ENCODE data around the gene INPP5B.
"Not testable (repeated sequence)": the region's sequence is repeated elsewhere in the genome, so short reads cannot be mapped to it uniquely, and the experiment has no call there.

Gene INPP5B

GRCh38 chr1:37946703-37947360 lies at the start of gene INPP5B:
INPP5B (minus strand) TSS chr1:37947053; CDS start chr1:37946308, 745 bp downstream.
- peak; percentile 73 for DNase-seq

DNA sequence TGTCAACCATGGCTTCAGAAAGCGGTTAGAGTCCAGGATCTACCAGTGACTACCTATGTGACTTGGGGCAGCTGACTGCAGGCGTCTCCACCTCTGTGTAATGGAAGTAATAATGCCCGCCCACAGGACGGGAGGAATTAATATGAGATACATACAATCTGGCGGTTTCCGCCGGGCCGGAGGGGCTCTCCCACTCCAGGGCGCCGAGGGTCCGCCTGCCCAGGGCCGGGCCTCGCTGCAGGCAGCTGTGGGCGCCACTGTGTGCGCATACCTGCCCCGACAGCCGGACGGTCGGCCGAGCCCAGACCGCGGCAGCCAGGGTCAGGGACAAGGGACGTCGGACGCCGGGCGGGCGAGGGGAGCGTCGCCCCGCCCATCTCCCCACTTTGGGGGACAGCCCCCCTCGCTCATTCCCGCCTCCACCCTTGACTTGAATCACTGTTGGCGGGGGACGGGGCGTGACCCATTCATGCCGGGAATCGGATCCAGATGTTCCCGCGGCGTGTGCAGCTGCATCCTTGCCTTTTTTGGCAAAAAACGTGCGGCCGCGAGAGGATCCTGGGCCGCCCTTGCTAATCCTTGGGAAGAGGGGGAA lies 49.0 kb upstream of the INPP5B start:
- peak; percentile 38 for DNase-seq

DNA sequence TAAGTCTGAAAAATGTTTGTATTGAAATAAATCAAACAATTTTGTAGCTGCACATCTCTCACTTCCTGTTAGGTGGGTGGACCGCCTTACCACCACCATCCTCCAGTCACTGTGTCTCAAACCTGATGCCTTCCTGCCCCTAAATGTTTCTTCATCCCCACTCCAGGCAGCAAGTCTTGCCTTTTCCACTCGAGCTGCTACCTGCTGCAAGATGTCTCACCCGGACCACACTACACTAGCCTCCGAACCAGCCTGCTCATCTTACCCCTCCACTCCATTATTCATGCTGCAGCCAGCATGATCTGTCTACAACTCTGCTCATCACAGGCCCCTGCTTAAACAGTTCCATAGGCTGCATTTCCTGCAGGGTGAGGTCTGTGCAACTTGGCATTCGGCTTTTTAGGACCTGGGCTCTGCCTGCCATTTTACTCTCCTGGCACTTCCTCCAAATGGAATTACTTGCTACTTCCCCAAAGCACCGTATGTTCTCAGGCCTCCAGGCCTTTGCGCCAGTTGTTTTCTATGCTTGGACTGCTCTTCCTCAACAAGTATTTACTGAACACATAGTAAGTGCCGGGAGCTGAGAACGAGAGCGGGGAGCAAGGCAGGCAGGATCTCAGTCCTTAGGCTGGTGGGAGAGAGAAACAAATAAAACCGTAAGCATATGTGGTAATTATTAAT lies 48.2 kb upstream of the INPP5B start:
- DNase-seq: no peak

DNA sequence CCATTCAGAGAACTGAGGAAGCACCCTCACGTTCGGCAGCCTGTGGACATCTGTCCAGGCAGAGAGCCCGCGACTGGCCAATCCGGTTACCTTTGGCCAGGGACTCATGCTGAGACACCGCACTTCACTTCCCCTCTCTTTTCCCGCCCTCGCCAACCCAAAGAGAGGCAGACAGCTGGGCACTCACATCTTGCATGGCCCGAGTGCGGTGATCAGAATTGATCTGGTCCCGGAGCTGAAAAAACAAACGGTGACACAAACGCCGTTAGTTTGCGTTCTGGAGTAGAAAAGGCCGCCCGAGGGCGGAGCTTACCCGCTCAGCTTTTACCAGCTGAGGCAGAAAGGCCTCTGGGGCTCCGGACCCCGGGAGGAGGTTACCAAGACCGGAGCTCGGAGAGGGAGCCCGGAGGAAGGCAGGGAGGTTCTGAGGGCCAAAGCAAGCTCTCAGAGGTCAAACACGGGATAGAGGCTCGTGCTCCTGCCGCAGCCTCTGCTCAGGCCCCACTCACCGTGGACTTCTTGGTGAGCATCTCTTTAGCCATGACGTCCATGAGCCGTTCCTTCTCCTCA lies 42.6 kb upstream of the INPP5B start:
- peak; percentile 45 for DNase-seq

- DNase-seq: no peak
Measured at GRCh38 chr1:37987679-37988078, 40.8 kb upstream of the INPP5B start.

DNA sequence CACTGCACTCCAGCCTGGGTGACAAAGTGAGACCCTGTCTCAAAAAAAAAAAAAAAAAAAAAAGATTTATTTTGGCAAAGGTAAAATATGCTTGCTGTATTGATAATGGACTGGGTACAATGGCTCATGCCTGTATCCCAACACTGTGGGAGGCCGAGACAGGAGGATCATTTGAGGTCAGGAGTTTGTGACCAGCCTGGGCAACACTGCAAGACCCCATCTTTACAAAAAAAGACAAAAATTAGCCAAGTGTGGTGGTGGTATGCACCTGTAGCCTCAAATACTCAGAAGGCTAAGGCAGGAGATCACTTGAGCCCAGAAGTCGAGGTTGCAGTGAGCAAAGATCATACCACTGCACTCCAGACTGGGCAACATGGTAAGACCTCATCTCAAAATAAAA lies 36.7 kb upstream of the INPP5B start:
- DNase-seq: no peak

GRCh38 chr1:37978541-37978940 lies 31.7 kb upstream of the INPP5B start:
- DNase-seq: no peak

DNA sequence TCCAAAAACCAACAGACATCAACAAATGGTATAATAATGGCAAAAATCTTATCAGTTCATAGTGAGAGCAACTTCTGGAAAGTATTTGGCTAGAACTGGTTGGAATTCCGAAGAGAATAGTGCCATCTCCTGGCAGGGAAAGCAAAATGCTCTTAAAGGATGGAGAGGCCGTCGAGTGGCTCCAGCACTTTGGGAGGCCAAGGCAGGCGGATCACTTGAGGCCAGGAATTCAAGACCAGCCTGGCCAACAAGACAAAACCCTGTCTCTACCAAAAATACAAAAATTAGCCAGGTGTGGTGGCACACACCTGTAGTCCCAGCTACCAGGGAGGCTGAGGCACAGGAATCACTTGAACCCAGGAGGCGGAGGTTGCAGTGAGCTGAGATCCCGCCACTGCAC lies 28.2 kb upstream of the INPP5B start:
- peak; percentile 30 for DNase-seq

DNA sequence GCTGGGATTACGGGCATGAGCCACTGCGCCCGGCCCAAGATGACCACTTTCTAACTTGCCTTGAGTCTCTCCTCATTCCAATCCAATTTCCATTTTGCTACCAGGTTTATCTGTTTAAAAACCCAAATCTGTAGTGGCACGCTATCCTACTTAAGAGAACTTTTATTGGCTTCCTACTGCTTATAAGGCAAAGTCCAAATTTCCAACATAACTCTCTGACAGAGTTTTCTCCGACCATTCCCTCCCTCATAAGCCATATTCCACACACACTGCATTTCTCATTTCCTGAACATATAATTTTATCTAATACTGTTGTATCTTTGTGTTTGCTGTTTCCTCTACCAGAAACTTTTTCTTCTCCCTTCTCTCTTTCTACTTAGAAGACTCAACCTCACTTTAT lies 27.7 kb upstream of the INPP5B start:
- DNase-seq: no peak

GRCh38 chr1:37973684-37974083 lies 26.8 kb upstream of the INPP5B start:
- not testable (repeated sequence) for DNase-seq

DNA sequence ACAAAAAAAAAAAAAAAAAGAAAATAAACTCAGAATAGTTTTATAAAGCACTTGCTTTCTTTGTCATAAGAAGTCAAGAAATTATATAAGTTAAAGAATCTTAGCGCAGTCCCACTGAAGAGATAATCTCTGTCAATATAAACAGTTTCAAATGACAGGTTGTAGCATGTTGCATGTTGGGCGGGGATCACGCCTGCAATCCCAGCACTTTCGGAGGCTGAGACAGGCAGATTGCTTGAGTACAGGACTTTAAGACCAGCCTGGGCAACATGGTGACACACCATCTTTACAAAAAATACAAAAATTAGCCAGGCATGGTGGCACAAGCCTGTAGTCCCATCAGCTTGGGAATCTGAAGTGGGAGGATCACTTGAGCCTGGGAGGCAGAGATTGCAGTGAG lies 18.4 kb upstream of the INPP5B start:
- no peak for DNase-seq

DNA sequence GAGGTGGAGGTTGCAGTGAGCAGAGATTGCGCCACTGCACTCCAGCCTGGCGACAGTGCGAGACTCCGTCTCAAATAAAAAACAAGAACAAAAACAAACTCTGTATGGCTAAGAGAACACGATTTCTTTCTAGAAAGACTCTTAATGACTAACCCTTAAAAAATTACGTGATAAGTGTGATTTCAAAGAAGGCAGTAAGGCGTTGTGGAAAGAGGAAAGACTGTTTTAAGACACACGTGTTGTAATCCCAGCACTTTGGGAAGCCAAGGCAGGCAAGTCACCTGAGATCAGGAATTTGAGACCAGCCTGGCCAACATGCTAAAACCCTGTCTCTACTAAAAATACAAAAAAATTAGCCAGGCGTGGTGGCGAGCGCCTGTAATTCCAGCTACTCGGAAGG lies 17.3 kb upstream of the INPP5B start:
- not testable (repeated sequence) for DNase-seq

- no peak for DNase-seq
Measured at GRCh38 chr1:37958690-37959089, 11.8 kb upstream of the INPP5B start.

- DNase-seq: no peak
Measured at GRCh38 chr1:37955685-37956084, 8.8 kb upstream of the INPP5B start.

- DNase-seq: no peak
Measured at GRCh38 chr1:37954316-37954971, 7.6 kb upstream of the INPP5B start.

DNA sequence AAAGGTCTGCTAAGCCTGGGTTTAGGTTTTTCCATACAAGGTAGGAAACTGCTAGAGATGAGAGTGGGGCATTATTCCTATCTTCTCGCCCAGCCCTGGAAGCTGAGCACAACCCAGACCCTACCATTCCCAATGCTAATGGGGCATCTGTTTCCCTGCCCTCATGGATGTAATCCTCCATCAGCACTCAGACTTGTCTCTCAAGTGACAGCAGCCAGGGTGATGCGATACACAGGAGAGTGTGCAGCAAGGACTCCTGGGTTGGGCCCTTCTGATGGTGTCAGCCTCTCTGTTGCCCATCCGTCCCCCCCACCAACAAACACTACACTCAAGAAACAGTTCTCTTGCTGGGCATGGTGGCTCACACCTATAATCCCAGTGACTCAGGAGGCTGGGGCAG lies 5.9 kb upstream of the INPP5B start:
- DNase-seq: no peak

DNA sequence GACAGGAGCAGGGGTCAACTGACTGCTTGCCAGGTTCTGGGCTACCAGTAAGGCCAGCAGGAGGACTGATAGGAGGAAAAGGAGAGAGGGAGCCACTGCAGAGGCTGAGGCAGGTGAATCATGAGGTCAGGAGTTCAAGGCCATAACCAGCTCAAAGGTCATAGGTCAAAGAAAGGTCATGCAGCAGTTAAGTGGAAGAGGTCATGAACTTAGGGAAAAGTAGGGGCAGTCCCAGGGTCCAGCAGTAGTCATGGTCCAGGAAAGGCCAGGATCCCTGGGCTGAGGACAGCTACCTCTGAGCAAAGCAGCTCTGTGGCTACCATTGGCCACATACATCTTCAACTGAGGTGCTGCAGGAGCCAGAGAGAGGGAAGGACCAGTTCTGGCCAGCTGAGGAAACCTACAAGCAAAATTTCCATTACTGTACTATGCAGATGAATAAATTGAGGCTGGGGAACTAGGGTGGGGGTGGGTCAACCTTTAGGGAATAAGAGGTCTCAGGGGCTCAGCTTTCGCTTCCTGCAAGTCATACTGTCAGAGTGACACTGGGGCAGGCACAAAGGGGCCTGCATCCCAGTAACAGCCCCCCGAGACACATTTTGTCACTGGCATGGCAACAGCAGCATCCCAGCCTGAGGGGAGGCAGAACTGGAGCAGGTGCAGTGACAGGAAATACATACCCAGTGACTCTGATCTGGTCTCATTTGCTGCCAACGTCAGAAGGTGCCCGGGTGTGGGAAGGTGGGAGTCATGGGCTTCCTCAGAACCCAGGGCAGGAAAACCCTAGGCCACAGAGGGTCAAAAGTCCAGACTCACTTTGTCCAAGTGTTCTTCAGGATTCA lies 5.2 kb upstream of the INPP5B start:
- DNase-seq: no peak

DNA sequence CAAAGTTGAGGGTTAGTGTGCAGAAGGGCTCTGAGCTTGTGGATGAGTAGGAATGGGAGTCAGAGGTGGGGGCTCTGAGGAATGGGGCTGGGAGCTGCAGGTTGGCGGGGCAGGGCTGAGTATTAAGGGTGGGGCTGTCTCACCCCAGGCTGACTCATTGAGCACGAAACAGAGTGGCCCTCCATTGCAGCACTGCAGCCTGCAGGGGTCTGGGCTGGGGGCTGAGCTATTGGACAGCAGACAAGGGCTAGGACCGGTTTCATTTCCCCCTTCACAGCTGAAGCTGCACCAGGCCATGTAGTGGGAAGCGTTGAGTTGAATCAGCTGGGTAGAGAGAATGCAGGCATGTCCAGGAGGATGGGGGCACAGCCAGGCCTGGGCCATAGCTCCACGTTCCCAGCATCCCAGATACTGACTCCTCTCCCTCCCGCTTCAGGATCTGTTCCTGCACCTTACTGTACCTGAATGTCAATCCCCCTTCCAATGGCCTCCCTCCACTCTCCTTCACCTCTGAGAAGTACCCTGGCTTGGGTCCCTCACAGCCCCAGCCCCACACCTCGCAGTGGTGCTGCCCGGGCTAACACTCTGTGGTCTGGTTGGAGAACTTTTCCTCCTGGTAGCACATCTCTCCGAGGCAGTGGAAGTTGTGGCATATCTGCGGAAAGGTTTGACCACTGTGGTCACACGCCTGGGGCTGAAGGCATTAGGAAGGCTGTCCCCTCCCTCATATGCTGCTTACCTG lies 4.4 kb upstream of the INPP5B start:
- no peak for DNase-seq

DNA sequence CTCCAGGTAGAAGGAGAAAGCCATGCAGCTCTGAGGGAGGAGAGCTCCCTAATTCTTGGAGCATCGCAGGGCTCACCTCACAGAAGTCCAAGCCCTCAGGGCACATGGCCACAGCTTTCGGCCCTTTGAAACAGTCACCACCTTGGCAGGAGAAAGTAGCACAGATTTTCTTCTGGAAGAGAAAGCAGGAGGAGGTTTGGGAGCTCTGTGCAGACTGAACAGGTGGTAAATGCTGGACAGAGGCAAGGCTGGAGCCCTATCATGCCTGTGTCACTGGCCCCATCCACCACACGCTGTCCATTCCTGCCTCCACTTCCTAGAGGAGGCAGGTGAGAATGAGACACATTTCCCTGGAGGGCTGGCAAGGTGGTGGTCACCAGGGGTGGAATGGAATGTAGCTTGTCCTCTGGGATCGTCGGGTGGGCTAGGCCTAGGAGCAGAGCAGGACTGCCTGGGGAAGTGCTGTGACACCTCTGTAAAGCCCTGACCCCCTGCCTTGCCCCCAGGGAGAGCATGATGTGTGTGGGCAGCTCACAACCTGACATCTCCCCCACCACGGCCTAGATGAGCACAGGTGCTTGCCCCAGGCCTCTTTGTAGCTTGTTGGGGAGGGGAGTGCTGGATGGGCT lies 2.8 kb upstream of the INPP5B start:
- DNase-seq: no peak

GRCh38 chr1:37948841-37949240 lies 2.0 kb upstream of the INPP5B start:
- DNase-seq: no peak

GRCh38 chr1:37948166-37948565 lies 1.3 kb upstream of the INPP5B start:
- no peak for DNase-seq
